GM21717 (cell line): ENCODE measurements around the gene MKRN1.
"Not testable (repeated sequence)": the region's sequence is repeated elsewhere in the genome, so short reads cannot be mapped to it uniquely, and the experiment has no call there.

Experiments used
- ATAC-seq: cut with Tn5 transposase; IDR thresholded peaks from one replicate; pipeline ENCODE4 v1.9.1; 2021; ENCODE audit warnings: mild to moderate bottlenecking, moderate library complexity; ENCODE audit not compliant: unreplicated experiment

Gene MKRN1

GRCh38 chr7:140485500-140486265 lies 6.4 kb upstream of the MKRN1 start:
- ATAC-seq = no peak

DNA sequence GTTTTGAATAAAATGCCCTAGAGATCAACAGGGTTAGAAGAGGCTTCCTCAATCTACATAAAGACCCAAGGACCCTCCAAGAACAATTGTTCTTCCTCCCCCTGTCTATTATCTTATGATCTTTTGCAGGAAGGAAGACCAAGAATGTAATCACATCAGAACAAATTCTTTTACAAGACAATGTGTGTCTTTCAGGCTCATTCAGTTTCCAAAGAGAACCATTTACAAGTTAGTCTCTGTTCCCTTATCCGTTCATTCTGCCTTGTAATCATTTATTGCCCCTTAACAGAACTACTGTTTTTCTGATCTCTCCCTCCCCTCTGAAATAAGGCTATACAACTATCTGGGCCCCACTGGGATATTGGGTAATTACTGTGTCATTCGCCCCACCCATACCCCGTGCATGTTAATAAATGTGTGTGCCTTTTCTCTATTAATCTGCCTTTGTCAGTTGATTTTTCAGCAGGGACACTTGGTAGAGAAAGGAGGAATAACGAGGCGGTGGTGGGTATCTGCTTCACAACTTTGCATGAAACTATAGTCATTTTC lies 5.7 kb upstream of the MKRN1 start:
- ATAC-seq = no peak

DNA sequence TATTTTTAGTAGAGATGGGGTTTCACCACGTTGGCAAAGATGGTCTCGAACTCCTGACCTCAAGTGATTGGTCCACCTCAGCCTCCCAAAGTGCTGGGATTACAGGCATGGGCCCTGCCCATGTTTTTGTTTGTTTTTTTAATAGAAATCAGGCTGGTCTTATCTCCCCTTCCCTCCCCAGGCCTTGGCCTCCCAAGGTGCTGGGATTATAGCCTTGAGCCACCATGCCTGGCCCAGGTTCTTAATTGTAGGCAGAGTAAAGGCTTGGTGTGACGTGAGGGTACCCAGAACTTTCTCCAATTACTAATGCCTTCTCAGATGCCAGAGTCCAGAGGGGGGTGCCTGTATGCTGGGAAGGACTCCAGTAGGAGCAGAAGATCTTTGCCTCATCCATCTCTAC lies 5.2 kb upstream of the MKRN1 start:
- ATAC-seq = no peak

- ATAC-seq = no peak
Measured at GRCh38 chr7:140479739-140480084, 407 bp upstream of the MKRN1 start.

GRCh38 chr7:140478246-140479061 lies 851 bp downstream of the MKRN1 start:
- ATAC-seq = peak; percentile 22

- ATAC-seq = no peak
Measured at GRCh38 chr7:140476698-140477261, 2.5 kb downstream of the MKRN1 start.

DNA sequence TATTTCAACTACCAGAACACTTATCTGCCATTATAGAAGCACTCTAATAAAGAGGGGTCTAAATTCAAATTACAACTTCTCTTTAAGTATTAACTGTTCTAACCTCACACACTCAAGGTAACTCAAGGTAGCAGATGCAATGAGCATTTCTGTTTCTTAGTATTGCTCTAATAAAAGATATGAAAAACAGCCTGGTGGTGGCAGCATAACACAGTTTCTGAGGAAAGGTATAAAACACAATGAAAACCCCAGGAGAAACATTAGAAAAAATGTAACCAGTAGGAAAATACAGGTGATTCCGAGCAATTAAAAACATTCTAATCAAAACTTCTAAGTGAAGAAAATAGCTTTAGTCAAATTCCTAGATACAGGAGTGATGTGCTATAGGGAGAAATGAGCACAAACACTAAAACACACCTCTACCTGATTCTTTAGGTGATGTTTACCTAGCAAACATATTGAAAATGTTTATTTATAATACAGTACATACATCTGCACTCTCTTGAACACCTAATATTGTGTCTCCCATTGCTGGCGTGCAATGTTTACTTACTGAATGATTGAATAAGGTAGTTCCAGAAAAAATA lies 3.5 kb downstream of the MKRN1 start:
- ATAC-seq = no peak

DNA sequence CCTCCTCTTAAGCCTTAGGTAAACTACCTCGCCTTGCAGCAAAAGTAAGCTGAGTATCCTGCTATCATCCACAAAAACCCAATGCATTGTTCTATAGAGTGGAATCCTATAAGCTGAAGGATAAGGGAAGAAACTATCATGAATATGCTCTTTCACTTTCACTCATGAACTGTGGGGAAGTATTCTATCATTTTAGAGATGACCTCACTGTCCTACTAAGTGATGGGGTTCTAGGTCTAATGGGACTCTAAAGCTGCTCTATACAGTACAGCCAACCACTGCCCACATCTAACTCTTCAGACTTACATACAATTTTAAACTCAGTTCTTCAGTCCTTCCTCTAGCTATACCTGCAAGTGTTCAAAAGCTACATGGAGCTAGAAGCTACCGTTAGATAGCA lies 16.2 kb downstream of the MKRN1 start:
- ATAC-seq = no peak

DNA sequence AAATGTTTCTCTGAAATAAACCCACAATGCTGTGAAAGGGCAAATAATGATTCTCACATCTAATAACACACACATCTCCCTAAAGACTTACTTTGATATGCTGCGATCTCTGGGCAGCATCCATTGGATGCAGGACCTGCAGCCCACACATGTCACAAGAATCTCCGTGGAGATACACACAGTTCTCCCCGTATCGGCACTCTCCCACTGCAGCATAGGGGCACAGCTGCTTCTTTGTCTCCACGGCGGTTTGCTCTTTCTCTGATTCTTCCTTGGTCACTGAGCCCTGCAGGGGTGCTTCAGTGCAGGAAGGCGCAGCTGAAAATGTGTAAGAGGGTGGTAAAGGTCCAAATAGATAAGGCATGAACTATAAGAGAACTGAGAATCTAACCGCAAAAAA lies 20.4 kb downstream of the MKRN1 start:
- no peak for ATAC-seq

- no peak for ATAC-seq
Measured at GRCh38 chr7:140458201-140458600, 21.1 kb downstream of the MKRN1 start.

GRCh38 chr7:140456551-140457051 lies 22.7 kb downstream of the MKRN1 start:
- ATAC-seq = no peak

- no peak for ATAC-seq
Measured at GRCh38 chr7:140455743-140456142, 23.6 kb downstream of the MKRN1 start.

DNA sequence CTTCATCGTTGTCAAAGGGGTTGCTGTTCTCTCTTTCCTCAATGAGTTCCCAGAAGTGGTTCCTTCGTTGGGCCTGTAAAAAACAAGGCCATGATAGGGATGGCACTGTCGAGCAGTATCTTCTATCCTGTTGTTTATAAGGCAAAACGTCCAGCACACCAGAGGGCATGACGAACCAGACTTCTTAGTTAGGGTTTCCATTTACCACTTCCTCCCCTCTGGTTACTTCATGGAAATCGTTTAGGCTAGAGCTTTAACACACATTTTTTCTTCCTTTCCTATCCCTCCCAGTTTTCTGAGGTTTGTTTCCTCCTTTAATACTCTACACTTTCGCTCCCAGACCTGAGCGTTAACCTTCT lies 24.7 kb downstream of the MKRN1 start:
- ATAC-seq = no peak

DNA sequence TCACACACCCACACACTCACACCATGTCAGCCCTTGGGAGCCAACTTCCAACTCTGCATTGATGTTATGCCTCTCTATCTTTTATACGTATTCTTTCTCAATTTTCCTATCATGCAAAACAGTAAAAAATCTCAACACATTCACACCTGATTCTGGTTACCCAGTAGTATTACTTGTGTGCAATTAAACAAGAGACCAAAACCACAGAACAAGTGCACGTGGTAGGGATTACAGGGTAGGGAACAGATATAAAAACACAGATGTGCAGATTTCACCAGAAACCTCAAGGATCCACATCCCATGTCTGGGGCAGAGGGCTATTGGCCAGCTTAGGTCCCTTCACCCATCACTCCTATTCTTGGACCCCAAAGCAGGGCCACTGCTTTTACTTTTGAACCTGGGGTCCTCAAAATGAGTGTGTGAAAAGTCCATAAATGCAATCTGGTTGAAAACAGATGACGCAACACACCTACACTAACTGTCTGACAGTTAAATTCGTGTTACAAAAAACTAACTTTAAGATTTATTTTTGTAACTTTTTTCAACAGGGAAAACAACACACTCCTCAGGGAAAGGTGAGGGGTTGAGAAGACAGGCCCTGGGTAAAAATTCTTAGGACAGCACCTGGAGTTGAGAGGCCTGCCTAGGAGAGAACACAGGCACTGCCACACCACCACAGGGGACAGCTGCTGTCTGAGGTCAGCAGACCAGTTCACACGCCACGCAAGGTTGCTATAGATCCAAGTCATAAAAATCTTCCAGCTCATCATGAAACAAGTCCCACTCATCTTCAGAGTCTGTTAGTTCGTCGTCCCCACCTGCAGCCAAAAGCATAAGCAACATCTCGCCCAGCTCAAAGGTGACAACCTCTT lies 25.3 kb downstream of the MKRN1 start:
- ATAC-seq = not testable (repeated sequence)

DNA sequence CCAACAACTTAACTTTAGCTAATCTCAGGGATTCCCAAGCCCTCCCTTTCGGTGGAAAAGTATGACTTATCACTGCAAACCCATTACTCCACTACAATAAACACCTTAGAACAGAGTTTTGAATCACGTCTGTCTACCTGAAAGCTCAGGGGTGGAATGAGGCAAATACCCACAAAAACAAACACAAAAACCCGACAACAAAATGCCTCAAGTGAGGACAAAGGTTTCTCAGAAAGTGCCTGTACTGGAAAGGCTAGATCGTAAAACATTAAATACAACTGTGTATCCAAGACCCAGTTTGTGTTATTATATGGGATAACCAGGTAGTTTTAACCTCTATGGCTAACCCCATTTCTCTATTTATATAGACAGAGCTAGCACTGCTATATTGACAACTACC lies 26.0 kb downstream of the MKRN1 start:
- ATAC-seq = no peak

- ATAC-seq = no peak
Measured at GRCh38 chr7:140451716-140452115, 27.6 kb downstream of the MKRN1 start.

DNA sequence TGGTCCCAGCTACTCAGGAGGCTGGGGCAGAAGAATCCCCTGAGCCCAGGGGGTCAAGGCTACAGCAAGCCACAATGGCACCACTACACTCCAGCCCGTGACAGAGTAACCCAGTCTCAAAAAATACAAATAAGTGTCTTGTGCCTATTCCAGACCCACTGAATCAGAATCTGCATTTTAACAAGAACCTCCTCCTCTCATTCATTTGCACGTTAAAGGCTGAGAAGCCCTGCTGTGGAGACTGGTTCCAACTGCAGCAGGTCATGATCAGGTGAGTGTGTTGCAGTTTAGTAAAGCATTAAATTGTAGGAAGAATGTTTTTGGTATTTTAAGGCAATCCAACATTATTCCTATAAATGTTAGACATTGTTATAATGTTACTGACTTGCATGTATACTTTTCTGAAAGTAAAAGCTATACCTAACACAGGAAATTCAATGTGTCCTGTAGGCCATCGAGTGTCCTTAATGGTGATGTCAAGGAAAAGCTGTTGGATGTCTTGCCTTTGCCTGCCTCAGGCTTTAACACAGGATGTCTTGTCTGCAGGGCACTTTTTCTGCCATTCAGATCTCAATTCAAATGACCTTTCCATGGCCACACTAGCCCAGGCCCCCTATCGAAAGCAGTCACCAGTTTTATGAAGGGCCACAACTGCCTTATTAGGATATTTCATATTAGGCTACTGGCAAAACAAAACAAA lies 30.4 kb downstream of the MKRN1 start:
- no peak for ATAC-seq

GRCh38 chr7:140447841-140448240 lies 31.5 kb downstream of the MKRN1 start:
- ATAC-seq = no peak

DNA sequence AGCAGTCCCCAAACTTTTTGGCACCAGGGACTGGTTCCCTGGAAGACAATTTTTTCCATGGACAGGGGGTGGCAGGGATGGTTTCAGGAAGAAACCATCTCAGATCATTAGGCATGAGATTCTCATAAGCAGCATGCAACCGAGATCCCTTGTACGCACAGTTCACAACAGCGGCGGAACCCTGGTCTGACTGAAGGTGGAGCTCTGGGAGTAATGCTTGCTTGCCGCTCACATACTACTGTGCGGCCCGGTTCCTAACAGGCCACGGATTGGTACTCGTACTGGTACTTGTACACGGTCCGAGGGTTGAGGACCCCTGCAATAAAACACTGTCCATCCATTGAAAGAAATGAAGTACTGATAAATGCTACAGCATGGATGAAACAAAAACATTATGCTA lies 32.8 kb downstream of the MKRN1 start:
- ATAC-seq = no peak

- ATAC-seq = no peak
Measured at GRCh38 chr7:140441519-140441918, 37.8 kb downstream of the MKRN1 start.
